ENCODE results near the gene TCAF1. TPM values are rescaled to one million over a fixed set of nuclear protein-coding genes. Genes with fewer than 3 reads are reported as not detected.

The TCAF1 gene
- total and polyA plus RNA-seq, 2 donors from 2014 or later = 12.2 to 37.2 TPM

DNA sequence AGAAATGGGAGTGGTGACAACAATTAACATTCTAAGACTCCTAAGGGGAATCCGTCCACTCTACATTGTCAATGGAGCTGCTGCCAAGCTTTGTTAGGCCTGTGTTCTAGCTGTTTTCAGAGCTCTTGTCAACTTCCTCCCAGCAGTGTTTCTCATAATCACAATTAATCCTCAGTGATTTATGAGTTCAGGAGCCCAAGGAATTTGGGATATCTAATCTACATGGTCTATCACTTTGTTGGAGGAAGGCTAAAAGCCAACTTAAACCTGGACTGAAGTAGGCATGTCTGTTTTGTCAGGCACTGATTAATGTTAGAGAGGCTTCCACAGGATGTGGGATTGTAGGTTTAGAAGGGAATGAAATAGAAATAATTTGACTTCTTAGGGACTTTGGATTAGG lies 22.9 kb upstream of the TCAF1 start:
- H3K4me3 ChIP-seq (ENCODE audit: low read length in 3 of 3) = no peak overlapping the region
- H3K27me3 ChIP-seq (ENCODE audit: control insufficient read depth, insufficient read depth, low read length) = no peaks in the 10 kb centered on the region
- TF ChIP-seq, protein P1, sequence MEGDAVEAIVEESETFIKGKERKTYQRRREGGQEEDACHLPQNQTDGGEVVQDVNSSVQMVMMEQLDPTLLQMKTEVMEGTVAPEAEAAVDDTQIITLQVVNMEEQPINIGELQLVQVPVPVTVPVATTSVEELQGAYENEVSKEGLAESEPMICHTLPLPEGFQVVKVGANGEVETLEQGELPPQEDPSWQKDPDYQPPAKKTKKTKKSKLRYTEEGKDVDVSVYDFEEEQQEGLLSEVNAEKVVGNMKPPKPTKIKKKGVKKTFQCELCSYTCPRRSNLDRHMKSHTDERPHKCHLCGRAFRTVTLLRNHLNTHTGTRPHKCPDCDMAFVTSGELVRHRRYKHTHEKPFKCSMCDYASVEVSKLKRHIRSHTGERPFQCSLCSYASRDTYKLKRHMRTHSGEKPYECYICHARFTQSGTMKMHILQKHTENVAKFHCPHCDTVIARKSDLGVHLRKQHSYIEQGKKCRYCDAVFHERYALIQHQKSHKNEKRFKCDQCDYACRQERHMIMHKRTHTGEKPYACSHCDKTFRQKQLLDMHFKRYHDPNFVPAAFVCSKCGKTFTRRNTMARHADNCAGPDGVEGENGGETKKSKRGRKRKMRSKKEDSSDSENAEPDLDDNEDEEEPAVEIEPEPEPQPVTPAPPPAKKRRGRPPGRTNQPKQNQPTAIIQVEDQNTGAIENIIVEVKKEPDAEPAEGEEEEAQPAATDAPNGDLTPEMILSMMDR (IDR thresholded peaks at IDR 0.05; ENCODE audit: borderline replicate concordance, extremely low read depth, insufficient read depth) = no peak
- FAIRE-seq (no peak), DNase-seq (no peak)
- H3K27ac ChIP-seq (ENCODE audit: low read depth in 2 of 2, low read length in 2 of 2) = no peak overlapping the region
- no peak overlapping the region for H3K9ac ChIP-seq (ENCODE audit: low read length in 3 of 3)
- H3K9me3 ChIP-seq (ENCODE audit: control insufficient read depth in 2 of 3, insufficient read depth in 1 of 3, low read length in 3 of 3) = no peaks in the 10 kb centered on the region
- intact Hi-C loops (cut with DNase I) = no loop called here
- no peaks in the 10 kb centered on the region for H3K36me3 ChIP-seq (ENCODE audit: control insufficient read depth in 2 of 3, insufficient read depth in 3 of 3, low read length in 3 of 3)
- no peaks in the 10 kb centered on the region for H3K4me1 ChIP-seq (ENCODE audit: control insufficient read depth in 2 of 3, insufficient read depth in 2 of 3, low read depth in 1 of 3, low read length in 3 of 3)

DNA sequence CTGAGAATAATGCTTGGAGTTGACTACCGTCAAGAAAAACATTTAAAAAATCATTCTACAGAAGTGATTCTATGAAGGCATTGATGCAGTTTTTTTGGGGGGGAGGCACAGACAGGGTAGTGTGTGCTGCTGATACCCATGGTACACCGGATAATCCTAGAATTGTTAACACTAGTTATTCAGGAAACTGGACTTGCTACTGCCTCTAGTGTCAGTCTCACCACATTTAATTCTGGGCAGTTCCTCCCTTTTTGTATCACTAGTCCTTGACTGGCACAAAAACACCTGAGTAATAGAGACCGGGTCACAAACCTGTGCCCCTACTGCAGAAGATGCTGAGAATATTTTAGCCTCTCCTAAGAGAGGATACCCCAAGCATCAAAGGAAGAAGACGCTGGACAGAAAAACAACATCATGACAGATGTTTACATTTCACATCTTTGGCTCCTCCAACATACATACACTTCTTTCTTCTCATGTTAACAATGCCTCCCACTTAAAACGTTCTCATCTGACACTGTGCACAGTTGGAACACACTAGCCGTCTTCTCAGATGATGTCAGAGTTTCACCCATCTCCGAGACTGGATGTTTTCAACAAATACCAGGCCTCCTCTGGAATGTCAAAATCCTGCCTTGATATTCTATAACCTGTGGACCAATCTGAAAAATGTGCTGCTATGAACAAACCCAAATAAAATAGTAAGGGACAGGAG lies 13.1 kb upstream of the TCAF1 start:
- Histone ChIP-seq H3K4me1 (ENCODE audit: control insufficient read depth in 2 of 3, insufficient read depth in 2 of 3, low read depth in 1 of 3, low read length in 3 of 3) (no peaks in the 10 kb centered on the region), H3K4me3 (ENCODE audit: low read length in 3 of 3) (no peak overlapping the region), H3K27me3 (ENCODE audit: control insufficient read depth, insufficient read depth, low read length) (no peaks in the 10 kb centered on the region), H3K9me3 (ENCODE audit: control insufficient read depth in 2 of 3, insufficient read depth in 1 of 3, low read length in 3 of 3) (no peaks in the 10 kb centered on the region), H3K27ac (ENCODE audit: low read depth in 2 of 2, low read length in 2 of 2) (no peak overlapping the region), H3K36me3 (ENCODE audit: control insufficient read depth in 2 of 3, insufficient read depth in 3 of 3, low read length in 3 of 3) (no peaks in the 10 kb centered on the region), H3K9ac (ENCODE audit: low read length in 3 of 3) (no peak overlapping the region)
- TF ChIP-seq, protein P1 (IDR thresholded peaks at IDR 0.05; ENCODE audit: borderline replicate concordance, extremely low read depth, insufficient read depth) = no peak
- DNase-seq (no peak), FAIRE-seq (no peak)
- intact Hi-C loops (cut with DNase I) = no loop called here

DNA sequence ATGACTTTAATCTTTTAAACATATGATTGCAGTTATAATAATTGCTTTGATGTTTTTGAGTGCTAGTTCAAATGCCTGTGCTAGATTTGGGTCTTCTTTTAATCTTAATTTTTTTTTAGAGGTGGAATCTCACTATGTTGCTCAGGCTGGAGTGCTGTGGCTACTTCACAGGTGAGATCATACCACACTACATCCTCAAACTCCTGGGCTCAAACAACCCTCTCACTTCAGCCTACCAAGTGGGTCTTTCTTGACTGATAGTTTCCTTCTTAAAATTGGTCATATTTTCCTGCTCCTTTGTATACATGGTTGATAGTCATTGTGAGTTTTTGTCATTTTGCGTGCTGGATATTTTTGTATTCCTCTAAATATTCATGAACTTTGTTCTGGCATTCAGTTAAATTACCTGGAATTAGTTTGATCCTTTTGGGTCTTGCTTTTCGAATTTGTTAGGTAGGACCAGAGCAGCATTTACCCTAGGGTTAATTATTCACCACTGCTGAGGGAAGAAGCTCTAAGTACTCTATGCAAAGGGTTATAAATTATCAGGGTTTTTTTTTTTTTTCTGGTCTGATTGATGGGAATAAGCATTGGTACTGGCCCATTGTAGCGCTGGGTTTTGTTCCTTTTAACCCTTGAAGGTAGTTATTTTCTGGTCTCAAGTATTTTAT lies 12.1 kb upstream of the TCAF1 start:
- H3K9ac ChIP-seq (ENCODE audit: low read length in 3 of 3) = no peak overlapping the region
- TF ChIP-seq, protein P1 (IDR thresholded peaks at IDR 0.05; ENCODE audit: borderline replicate concordance, extremely low read depth, insufficient read depth) = no peak
- intact Hi-C loops (cut with DNase I) = no loop called here
- H3K4me3 ChIP-seq (ENCODE audit: low read length in 3 of 3) = no peak overlapping the region
- no peak for DNase-seq
- no peaks in the 10 kb centered on the region for H3K4me1 ChIP-seq (ENCODE audit: control insufficient read depth in 2 of 3, insufficient read depth in 2 of 3, low read depth in 1 of 3, low read length in 3 of 3)
- no peaks in the 10 kb centered on the region for H3K27me3 ChIP-seq (ENCODE audit: control insufficient read depth, insufficient read depth, low read length)
- H3K9me3 ChIP-seq (ENCODE audit: control insufficient read depth in 2 of 3, insufficient read depth in 1 of 3, low read length in 3 of 3) = no peaks in the 10 kb centered on the region
- H3K36me3 ChIP-seq (ENCODE audit: control insufficient read depth in 2 of 3, insufficient read depth in 3 of 3, low read length in 3 of 3) = no peaks in the 10 kb centered on the region
- no peak for FAIRE-seq
- H3K27ac ChIP-seq (ENCODE audit: low read depth in 2 of 2, low read length in 2 of 2) = no peak overlapping the region

All from kidney (tissue), 14 donors.